CD4-positive, alpha-beta T cell treated with Interleukin-6 for 4 hours (primary cell): ENCODE measurements around the gene SIK2.
"Not testable (repeated sequence)": the region's sequence is repeated elsewhere in the genome, so short reads cannot be mapped to it uniquely, and the experiment has no call there.

Experiments used
- DNase-seq: peaks from one replicate; pipeline ENCODE4 v3.0.0-alpha.2; 2020; ENCODE audit warnings: mixed read lengths

SIK2 gene

DNA sequence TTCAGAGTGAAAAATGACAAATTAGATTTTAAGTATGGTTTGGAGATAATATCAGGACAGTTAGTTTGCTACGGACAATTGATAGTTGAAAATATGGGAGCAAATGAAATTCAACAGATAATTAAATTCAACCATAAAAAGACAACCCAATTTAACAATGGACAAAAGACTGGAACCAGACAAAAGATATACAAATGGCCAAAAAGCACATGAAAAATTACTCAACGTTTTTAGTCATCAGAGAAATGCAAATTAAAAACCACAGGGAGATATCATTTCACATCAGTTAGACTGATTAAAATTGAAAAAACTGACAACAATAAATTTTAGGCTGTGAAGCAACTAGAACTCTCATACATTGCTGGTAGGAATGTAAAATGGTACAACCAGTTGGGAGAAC lies 27.2 kb downstream of the SIK2 start:
- no peak for DNase-seq

DNA sequence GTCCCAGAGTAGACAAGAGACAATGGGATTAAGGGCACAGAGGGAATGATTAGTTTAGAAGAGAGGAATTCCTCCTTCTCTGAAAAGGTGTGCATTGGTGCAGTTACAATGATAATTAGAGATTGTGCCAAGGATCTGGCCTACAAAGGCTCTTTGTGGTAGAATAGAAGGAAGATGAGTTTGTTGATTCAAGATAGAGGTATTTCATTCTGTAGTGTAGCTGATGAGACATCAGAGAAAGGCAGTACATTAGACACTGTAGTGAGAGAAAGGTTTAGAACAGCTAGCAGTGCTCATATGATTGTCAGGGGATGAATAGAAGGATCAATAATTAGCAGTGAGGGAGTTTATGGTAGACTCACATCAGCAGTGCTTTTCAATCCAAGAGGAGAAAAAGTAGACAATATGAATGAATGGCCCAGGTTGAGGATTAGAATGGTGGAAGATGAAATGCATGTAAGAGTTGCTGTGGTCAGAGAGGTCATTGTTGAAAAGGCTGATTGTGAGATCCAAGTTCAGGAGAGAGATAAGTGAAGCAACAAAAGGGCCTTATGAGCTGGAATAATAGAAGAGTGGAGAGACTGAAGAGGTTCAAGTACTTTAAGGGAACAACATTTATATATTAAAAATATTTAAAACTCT lies 28.9 kb downstream of the SIK2 start:
- no peak for DNase-seq

DNA sequence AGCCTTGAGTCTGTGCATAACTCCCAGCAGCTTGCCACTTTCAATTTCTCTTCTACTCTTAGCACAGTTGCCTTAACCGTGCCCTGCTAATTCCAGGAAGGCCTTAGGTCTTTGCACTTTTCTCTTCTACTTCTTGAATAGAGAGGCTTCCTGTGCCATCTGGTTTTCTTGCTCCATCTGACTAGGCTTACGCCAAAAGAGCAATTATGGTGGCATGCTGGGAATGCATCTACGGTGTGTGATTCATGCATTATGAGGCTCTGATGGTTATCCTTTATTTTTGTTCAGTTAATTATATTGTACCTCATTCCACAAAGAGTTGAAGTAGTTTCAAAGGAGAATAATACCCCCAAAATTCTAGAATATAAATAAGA lies 29.4 kb downstream of the SIK2 start:
- DNase-seq: no peak

DNA sequence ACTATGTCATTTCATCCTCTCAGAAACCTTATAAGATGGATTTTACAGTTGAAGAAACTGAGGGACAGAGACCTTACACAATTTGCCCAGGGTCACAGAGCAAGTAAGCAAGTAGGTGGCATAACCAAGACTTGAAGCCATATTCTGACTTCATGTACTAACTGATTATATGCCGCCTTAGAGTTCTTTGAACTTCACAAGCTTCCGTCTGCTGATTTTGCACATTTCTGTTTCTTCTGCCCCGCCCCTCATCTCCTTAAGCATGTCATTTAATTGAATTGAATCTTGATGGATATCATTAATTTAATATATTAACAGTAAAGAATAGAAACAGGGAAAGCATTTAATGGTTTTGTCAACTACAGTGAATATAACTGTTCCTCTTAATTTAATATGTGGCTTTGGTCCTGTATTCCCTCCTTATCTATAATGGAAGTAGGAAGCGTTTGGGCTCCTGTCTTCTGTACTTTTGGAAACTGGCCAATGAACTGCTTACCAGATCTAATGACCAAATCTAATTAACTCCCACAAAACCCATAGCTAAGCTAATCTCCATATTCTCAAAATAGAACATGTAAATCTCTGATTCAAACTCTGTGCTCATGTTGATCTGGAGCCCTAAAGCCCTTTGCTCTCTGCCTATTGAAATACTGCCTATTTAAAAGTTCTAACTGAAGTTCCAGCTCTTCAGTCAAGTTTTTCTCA lies 30.4 kb downstream of the SIK2 start:
- DNase-seq: no peak

DNA sequence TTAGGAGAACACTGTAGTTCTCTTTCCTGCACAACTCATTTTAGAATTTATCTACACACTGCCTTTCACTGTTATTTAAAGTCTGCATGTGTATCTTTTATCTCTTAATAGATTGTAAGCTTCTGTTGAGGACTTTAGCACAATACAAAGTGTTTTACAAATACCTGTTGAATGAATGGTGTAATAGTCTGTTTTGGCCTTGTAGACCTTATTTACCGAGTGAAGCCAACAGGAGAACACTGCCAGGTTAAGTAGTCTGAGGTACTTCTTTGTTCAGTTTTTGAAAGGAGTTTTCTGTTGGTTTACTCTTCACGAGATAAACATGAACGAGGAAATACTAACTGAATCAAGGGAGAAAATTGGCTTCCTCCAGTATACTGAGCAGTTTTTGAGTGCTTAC lies 31.0 kb downstream of the SIK2 start:
- DNase-seq: no peak

DNA sequence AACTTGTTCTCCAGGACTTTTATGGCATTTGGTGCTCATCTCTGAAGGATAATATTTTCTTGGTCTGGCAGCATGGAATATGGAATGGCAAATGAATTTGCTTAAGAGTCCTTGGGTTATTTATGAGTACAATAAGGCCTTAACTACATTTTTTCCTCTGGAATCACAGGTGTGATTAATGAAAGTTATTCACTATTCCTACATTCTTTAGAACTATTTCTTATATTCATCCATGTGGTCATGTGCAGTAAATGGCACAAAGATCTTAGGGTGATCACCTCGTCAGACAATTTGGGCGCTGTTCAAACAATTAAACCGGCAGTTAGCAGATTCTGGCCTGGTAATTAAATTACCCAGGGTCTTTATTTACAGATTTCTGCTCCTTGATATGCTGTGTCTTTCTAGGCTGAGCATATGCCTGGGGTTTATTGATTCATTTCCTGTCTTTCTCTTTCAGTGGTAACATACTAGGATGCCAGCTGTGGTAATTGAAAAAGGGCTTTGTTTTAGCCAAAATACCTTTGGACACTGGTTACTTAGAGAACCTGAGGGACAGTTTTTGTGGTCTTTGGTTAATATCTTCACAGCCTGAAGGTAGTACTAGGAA lies 31.6 kb downstream of the SIK2 start:
- DNase-seq: no peak

DNA sequence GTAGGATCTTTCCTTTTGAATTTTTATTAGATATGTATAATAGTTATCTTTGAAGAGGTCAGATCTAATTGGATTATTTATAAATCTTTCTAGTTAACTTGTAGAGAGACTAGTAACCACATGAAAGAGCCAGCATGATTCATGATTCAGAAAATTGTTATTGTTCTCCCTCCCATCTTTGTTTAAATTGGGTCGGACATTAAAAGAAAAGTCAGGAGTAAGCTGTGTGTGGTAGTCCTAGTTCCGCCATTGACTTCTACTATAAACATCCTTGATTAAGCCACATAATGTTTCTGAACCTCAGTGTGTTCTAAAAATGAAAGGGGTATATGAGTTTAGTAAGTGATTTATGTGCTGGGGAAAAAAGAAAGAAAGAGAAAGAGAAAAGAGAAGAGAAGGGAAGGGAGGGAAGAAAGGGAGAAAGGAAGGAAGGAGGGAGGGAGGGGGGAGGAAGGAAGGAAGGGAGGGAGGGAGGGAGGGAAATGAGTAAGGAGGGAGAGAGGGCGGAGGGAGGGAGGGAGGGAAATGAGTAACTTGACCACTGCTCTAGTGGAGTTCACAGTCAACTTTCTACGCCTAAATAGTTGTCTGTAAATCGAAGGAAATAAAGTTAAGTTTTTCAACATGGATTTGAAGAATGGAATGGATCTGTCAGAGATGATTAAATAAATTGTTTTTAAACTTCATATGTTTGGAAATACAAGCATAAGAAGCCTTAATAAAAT lies 32.9 kb downstream of the SIK2 start:
- no peak for DNase-seq

DNA sequence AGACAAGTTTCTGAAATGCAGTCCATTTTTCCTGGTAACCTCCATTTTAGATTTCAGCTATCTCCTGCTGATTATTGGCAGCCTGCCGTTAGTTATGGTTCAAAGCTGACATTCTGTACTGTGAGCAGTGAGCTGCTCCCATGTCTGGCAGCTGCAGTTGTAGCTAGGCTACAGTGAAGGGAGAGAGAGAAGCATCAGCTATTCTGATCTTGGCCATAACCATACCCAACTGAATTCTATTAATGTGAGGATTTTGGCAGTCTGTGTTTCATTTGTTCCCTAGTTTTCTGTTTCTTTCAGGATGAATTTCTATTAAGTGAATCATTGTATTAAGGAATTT lies 33.4 kb downstream of the SIK2 start:
- DNase-seq: no peak

DNA sequence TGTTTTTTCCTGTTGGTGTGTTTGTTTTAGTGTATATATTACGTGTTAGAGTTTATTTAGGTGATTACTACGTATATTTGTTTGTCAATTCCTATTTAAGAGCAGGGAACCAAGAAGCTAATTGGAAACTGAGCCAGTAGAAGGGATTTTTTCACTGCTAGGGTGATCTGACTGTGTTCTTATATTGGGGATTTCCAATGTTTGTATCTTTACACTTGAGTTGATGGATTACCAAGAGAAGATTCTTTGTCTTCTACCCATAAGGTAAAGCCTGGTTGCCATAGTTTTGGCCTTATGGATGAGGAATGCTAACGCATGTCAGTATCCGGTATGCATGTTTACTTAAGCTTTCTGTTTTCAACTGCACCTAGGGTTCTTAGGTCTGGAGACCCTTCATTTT lies 35.6 kb downstream of the SIK2 start:
- DNase-seq: no peak

DNA sequence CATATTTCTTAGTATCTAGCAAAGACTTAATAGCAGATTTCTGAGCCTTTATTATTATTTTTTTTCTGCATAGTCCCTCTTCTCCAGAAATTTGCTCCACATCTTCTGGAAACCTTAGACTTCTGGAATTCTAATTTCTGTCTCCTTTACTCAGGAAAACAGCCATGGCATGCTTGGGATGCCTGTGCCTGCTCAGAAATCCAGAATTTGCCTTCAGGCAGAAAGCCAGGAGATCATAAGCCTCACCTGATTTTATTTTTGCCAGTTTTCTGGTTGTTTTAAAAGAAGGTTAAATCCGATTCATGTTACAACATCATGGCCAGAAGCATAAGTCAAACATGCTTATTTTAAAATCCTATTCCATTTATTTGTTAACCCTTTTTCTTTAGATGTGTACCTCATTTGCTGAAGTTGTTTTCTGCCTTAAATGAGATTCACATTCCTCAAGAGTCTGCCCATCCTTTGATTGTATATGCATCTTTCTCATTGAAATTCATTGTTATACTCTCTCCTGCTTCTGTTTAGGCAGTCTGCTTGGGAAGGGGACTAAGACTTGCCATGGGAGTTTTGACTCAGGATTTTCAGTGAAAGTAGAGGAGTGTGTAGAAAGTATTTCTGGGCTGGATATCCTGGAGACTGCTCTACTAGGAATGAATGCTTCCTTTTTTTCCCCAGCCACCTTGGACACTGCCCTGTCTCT lies 37.1 kb downstream of the SIK2 start:
- DNase-seq: no peak

DNA sequence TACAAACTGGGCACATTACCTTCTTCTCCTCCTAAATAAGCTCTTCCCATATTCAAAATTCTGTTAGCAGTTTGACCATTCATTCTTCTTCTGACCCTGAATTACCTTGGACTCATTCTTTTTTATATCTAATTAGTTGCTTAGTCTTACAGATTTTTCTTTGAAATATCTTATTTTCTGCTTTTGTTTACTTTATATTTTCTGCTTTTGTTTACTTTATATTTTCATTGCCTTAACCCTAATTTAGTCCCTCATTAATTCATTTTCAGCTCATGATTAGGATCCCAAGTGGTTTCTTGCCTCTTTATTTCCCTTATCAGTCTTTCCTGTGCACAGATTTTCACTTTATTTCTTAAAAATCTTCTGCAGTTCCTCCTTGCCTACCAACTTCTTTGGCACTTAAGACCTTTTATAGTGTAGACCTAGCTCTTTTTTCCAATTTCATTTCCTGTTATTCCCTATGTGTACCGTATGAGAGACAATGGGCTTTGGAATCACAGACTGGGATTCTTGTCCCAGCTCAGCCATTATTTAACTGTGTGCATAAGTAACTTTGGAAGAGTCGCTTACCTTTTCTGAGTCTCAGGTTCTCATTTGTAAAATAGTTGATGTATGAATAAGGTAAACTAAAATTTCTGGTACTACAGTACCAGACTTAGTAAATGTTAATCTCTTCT lies 39.2 kb downstream of the SIK2 start:
- DNase-seq: no peak

DNA sequence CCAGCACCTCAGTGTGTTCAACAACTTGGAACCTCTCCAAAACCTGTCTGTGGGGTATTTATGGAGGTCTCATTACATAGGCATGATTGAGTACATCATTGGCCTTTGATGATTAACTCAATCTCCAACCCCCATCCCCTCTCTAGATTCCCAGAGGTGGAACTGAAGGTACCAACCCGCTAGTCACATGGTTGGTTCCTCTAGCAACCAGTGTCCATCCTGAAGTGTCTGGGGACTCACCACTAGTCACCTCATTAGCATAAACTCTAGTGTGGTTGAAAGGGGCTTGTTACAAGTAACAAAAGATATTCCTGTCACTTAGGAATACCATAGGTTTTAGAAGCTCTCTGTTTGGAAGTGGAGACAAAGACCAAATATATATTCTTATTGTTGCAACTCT lies 40.3 kb downstream of the SIK2 start:
- DNase-seq: no peak

DNA sequence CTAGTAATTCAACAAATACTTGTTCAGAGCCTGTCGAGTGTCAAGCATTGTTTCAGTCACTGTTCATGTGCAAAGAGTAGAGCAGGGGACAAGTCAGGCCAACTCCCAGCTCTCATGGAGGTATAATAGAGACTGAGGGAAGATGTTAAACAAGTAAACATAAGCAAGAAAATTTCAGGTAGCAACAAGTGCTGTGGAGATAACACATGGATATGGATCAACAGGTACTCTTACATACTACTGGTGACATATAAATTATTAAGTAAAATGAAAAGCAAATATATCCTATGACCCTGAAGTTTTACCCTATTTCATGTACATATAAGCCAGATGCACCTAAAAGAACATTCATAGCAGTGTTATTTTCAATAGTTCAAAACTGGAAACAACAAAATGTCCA lies 42.7 kb downstream of the SIK2 start:
- DNase-seq: no peak

DNA sequence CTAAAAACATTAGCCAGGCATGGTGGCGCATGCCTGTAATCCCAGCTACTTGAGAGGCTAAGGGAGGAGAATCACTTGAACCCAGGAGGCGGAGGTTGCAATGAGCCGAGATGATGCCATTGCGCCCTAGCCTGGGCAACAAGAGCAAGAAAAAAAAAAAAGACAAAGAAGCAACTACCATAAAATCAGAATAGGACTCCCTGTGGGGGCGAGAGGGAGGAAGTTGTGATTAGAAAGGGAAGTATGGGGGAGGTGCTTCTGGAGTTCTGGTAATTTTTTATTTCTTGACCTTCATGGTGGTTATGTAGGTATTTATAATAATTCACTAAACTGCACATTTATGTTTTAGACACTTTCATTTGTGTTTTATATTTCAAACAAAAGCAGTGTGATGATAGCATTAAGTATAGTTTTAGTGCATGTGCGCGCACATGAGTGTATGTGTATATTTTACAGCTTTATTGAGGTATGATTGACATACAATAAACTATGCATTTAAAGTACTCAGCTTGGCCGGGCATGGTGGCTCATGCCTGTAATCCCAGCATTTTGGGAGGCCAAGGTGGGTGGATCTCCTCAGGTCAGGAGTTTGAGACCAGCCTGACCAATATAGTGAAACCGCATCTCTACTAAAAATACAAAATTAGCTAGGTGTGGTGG lies 43.5 kb downstream of the SIK2 start:
- no peak for DNase-seq

DNA sequence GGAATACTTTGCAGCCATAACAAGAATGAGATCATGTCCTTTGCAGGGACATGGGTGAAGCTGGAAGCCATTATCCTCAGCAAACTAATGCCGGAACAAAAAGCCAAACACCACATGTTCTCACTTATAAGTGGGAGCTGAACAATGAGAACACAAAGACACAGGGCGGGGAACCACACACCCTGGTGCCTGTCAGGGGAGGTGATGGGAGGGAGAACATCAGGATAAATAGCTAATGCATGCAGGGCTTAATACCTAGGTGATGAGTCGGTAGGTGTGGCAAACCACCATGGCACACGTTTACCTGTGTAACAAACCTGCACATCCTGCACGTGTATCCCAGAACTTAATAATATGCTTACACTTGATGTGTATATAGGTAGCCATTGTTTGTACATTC lies 49.1 kb downstream of the SIK2 start:
- DNase-seq: not testable (repeated sequence)

DNA sequence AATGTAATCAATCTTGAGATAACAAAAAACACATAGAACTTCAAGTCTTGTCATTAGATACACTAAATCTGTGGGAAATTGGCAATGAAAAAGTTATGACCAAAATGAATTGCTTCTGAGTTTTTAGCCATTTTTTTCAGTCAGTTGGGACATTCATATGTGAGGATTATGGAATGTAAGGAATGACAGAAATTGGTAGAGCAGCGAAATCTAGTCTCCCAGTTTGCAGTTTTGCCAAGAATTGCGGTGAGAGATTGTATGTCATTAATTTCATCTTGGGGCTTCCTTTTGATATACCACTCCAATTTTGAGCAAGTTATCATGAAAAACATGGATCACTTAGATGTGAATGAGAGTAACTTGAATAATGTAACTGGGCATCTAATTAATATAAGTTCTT lies 49.9 kb downstream of the SIK2 start:
- DNase-seq: no peak

DNA sequence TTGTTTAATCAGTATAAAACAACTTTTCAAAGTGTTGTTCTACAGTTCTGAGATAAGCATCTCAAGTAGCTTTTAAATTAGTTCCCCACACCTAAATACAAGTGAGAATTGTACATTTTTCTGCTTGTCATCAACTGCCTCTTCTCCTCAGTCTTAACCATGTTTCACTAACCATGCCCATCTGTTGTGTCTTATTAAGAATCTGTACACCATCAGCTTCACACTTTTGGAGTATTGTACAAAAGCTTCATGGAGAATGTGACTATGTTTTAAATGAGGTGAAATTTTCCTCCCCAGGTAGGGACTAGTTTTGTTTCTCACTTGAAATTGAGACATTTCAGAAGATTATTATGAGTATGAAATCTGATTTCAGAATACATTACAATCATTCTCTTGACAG lies 52.4 kb downstream of the SIK2 start:
- no peak for DNase-seq

DNA sequence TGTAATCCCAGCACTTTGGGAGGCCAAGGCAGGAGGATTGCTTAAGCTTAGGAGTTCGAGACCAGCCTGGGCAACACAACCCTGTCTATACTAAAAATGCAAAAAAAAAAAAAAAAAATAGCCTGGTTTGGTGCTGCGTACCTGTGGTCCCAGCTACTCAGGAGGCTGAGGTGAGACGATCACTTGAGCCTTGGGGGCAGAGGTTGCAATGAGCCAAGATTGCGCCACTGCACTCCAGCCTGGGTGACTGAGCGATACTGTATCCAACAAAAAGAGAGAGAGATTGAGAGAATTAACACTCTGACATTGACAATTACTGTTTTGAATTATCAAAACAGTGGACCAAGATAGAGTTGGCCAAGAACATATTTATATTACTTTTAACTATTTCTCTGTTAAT lies 53.7 kb downstream of the SIK2 start:
- no peak for DNase-seq

DNA sequence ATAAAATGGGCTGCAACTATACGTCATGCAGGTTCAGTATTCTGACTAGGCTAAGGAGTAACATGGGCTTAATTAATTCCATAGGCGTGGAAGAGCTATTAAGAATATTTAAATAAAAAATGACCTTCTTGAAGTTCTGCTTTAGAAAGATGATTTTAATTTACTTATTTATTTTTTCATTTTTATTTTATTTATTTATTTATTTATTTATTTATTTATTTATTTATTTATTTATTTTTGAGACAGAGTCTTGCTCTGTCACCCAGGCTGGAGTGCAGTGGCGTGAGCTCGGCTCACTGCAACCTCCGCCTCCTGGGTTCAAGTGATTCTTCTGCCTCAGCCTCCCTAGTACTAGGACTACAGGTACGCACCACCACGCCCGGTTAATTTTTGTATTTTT lies 55.7 kb downstream of the SIK2 start:
- not testable (repeated sequence) for DNase-seq

DNA sequence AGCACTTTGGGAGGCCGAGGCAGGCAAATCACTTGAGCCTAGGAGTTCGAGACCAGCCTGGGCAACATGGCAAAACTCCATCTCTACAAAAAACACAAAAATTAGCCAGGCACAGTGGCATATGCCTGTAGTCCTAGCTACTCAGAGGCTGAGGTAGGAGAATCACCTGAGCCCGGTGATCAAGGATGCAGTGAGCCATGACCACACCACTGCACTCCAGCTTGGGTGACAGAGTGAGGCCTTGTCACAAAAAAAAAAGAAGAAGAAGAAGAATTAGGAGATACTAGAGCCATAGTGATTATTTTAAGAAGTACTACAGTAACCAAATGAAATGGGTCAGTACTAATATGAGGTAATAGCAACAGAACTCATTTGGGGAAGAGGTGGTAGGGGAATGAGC lies 56.2 kb downstream of the SIK2 start:
- not testable (repeated sequence) for DNase-seq

DNA sequence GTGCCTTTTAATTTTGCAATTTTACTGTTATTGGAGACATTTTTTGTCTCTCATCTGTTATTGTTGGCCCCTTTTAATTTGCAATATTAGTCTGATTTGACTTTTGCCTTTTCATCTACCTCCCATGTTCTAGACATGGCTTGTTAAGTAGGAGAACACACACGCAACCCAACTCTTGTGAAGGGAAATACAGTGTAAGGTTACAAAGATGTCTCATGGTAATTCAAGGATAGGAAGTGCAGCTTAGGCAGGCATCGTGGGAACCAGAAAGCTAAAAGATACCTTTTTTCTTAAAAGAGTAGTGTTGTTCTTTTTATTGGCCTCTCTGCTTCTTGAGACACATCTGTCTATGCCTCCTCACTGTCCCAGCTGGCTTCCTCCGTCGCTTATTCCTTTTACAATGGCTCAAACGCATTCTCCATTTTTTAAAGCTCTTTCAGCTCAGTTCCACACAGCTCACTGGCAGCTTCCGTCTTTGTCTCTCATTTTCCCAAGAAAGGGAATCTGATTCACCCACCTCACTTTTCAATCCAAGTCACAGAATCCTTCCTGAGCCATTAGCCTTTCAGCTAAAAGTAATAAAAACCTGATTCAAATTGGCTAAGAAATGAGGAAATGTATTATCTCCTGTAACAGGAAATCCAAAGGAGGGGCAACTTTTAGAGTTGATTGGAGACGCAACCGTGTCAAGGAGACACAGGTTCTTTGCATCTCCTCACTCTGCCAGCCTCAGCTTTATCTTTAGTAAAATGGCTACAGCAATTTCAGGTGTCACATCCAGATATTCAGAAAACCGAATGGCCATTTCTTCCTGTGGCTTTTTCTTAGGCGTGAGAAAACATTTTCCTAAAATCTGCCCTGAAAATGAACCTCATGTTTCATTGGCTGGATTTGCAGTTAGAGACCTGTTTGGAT lies 57.2 kb downstream of the SIK2 start:
- no peak for DNase-seq
